OCI-LY3 (cell line): Measurements from ENCODE around the gene RPL15.

Experiments used
- CTCF ChIP-seq: fragments of 200-600, 300-600 bp; sonication (generic); IDR thresholded peaks from 2 replicates; pipeline ENCODE4 v1.5.1; 2014; ENCODE audit warnings: antibody characterized with exemption, low read length, low read depth
- EZH2phosphoT487 ChIP-seq: fragments of 200-600 bp; shearing (Covaris generic); IDR thresholded peaks from 2 replicates; pipeline ENCODE4 v1.6.1; 2018; ENCODE audit warnings: antibody characterized with exemption, mixed run types, low read depth

- TF ChIP-seq EZH2phosphoT487 (no peak), CTCF (no peak)
These were observed 25.6 kb downstream of the RPL15 start for GRCh38 chr3:23942546-23942945.
